ENCODE measurements around the gene GLB1L. TPM values are rescaled to one million over a fixed set of nuclear protein-coding genes. Genes with fewer than 3 reads are reported as not detected.

The GLB1L gene
- total RNA-seq, 4 donors from 2014 or later: 1.6 to 7.7 (median 3.9) TPM

DNA sequence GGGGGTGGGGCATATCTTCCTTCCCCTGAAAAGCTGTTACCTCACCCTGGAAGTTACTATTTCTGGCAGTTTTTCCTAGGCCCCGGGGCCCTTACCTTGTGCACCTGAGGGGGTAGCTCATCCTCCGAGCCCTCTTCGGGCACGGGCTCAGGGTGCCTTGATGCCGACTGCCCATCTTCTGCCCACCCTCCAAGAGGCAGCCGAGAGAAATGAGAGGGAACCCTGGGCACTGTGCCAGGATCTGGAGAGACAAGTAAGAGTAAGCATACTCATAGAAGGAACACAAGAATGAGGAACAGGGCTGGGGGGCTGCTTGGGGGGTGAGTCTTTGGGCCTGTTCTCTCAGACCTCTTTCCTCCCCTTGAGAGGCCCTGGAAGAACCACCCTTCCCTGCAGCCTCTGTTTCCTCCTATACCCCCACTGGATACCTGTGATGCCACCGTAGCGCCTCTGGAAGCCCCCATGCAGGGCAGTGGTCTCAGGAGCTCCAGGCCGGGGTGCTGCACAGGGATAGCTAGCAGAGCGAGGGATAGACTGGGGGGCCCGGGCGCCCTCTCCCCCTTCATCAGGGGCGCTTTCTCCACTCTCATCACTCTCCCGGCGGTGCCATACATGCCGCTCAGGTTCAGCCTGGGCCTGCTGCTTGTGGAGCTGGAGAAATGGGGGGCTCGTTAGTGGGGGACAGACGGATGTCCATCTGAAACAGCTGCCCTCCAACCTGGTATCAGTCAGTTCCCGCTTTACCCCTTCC, 24.4 kb downstream of the GLB1L start:
- H3K4me3 ChIP-seq (ENCODE audit: low read depth, poor library complexity, severe bottlenecking): no peak overlapping the region
- intact Hi-C loops (cut with DNase I; ENCODE audit: low total_unique reads): loop anchor here (10.0 kb wide), 1 partner anchor 916 kb away; no protein-coding TSS in a partner anchor
- WGBS, 2 donors: 87 to 88% methylated on average over 19 of the region's 19 CpGs

DNA sequence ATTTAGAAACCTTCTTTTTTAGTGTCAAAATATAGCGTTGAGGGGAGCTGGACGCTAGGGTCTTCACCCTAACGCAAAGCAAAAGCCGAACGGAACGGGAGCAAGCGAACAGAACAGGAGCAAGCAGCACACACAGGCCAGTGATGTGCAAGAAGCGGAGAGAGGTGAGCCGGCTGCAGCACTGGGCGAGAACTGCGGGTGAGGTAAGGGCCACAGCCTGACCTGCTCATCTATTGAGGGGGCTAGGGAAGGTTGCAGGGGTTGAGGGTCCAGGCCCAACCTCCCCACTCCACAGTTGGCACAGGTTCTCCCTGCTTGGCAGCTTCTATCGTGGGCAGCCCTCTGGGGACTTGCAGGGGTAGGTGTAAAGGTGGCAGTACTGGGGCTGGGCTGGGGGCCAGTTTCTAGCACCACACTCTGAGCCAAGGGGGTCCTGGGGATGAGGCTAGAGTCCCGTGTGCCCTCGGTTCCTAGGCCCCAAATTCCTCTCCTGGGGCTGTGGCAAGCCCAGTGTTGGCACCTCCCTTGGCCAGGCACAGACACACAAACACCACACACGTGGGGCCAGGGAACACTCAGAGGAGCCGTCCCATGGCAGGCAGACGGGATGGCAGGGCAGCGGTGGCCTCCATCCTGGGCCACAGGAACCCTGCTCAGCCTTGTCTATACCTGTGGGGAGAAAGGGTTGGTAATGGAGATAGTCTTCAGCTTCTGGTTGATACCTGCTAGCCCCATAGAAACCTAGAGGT, 25.3 kb downstream of the GLB1L start:
- no peak for DNase-seq (ENCODE audit: low spot score in 2 of 2)
- TF ChIP-seq, protein P1, sequence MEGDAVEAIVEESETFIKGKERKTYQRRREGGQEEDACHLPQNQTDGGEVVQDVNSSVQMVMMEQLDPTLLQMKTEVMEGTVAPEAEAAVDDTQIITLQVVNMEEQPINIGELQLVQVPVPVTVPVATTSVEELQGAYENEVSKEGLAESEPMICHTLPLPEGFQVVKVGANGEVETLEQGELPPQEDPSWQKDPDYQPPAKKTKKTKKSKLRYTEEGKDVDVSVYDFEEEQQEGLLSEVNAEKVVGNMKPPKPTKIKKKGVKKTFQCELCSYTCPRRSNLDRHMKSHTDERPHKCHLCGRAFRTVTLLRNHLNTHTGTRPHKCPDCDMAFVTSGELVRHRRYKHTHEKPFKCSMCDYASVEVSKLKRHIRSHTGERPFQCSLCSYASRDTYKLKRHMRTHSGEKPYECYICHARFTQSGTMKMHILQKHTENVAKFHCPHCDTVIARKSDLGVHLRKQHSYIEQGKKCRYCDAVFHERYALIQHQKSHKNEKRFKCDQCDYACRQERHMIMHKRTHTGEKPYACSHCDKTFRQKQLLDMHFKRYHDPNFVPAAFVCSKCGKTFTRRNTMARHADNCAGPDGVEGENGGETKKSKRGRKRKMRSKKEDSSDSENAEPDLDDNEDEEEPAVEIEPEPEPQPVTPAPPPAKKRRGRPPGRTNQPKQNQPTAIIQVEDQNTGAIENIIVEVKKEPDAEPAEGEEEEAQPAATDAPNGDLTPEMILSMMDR (IDR thresholded peaks at IDR 0.05): no peak
- no peak for TF ChIP-seq POLR2A (IDR thresholded peaks at IDR 0.05)
- 88 to 89% methylated on average over 18 of the region's 18 CpGs for WGBS, 2 donors
- H3K4me3 ChIP-seq (ENCODE audit: low read depth, poor library complexity, severe bottlenecking): no peak overlapping the region
- intact Hi-C loops (cut with DNase I; ENCODE audit: low total_unique reads): loop anchor here (10.0 kb wide), 1 partner anchor 915 kb away; no protein-coding TSS in a partner anchor

More for the DNA sequence above, 24.4 kb downstream of the GLB1L start:
- TF ChIP-seq, protein P1 (IDR thresholded peaks at IDR 0.05): no peak
- TF ChIP-seq POLR2A (IDR thresholded peaks at IDR 0.05): no peak
- no peak for DNase-seq (ENCODE audit: low spot score in 2 of 2)

DNA sequence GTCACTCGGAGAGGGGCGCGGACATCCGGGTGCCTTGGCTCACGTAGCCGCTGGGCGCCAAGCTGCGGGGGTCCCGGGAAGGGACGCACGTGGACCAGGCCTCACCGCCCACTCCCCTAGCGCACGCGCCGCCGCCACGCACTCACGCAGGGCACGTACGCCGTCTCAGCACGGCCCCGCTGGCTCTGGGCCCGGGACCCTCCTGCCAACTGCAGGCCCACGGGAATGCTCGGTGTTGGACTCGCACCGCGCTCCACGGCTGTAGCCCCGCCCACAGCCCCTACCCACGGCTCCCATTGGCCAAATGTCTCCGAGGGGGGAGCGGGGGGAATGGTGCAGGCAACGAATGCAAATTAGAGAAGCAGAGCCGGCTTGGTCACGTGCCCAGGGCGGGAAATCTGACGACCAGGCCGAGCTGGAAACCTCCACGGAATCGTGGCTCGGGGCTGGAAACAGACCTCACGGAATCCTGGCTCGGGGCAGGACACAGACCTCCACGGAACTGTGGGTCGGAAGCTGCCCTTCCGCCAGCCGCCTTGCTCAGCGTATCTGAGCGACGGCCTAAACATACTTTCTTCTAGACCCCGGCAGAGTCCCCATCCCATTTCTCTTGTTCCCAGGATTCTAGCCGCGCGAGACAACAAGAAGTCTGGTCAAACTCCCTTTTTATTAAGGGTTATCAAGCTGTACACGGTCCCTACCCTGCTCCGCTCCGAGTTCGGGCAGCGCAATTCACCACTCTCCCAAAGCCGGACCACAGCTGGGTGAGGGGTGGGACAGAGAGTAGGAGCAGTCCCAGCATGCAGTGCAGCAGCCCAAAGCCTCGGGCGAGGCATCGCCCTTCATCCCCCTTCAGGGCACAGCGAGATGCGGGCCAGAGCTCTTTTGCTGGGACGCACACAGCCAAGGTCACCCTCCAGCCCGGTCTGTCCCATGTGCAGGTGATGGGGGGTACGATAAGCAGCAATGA, 26.2 kb downstream of the GLB1L start, which contains the start of gene ABCB6:
Gene ABCB6 (minus strand): TSS at position 227 of the 970 bp plus-strand sequence. CDS start 285 bp downstream, outside the sequence.
- intact Hi-C loops (cut with DNase I; ENCODE audit: low total_unique reads): no loop called here
- WGBS, 2 donors: 10 to 21% methylated on average over 36 to 70 of the region's 71 CpGs
- TF ChIP-seq, protein P1 (IDR thresholded peaks at IDR 0.05): no peak
- no peak for TF ChIP-seq POLR2A (IDR thresholded peaks at IDR 0.05)
- peak; percentile 97 to 99 for DNase-seq (ENCODE audit: low spot score in 2 of 2)
- peak within 1 kb of the TSS; percentile 26 for H3K4me3 ChIP-seq (ENCODE audit: low read depth, poor library complexity, severe bottlenecking)

- 0 to 1% methylated on average over 2 to 21 of the region's 37 CpGs for WGBS, 2 donors
- intact Hi-C loops (cut with DNase I; ENCODE audit: low total_unique reads): no loop called here
- H3K4me3 ChIP-seq (ENCODE audit: low read depth, poor library complexity, severe bottlenecking): peak overlapping the region; percentile 26
- TF ChIP-seq POLR2A (IDR thresholded peaks at IDR 0.05): no peak
- TF ChIP-seq, protein P1 (IDR thresholded peaks at IDR 0.05): no peak
- DNase-seq (ENCODE audit: low spot score in 2 of 2): peak; percentile 38 to 92
These were observed 27.0 kb downstream of the GLB1L start for GRCh38 chr2:219218217-219218731.

DNA sequence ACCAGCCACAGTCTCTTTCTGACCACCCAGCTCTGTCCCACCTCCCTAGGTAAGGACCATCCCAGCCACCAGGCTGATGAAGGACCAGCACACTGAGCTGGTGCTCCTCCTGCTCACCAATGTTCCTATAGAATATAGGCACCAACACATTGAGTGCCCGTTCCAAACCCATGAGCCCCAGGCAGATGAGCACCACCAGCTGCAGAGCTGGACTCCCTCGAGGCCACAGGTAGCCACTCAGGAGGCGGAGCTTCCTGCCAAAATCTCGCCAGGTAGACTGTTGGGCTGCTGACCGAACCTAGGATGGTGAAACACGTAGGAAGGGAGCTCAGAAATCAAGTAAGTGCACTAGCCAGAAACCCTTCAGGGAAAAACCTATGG, 28.7 kb downstream of the GLB1L start:
- WGBS, 2 donors: 89% methylated on average over 6 of the region's 6 CpGs
- no peak for TF ChIP-seq POLR2A (IDR thresholded peaks at IDR 0.05)
- TF ChIP-seq, protein P1 (IDR thresholded peaks at IDR 0.05): no peak
- intact Hi-C loops (cut with DNase I; ENCODE audit: low total_unique reads): no loop called here
- H3K4me3 ChIP-seq (ENCODE audit: low read depth, poor library complexity, severe bottlenecking): no peak overlapping the region
- no peak for DNase-seq (ENCODE audit: low spot score in 2 of 2)

Data from lower leg skin (tissue), 4 donors.